ENCODE data around the gene FAM193A.
A peak's percentile ranks its signal among the peaks of the same experiment; 100 is the strongest.

FAM193A gene

GRCh38 chr4:2750719-2751605 is 214.5 kb downstream of the FAM193A start:
- H3K36me3 ChIP-seq (ENCODE audit: low read length) = no peaks in the 10 kb centered on the region
- no peak overlapping the region for H3K9ac ChIP-seq (ENCODE audit: low read length)
- peaks cover 37% of the 10 kb centered on the region; the same call in 1 of the 2 replicates for H3K79me2 ChIP-seq (ENCODE audit: insufficient read depth, low read length)
- no peaks in the 10 kb centered on the region for H3K9me3 ChIP-seq (ENCODE audit: insufficient read depth, low read length)
- no peak overlapping the region for H2AFZ ChIP-seq (ENCODE audit: low read depth, low read length, severe bottlenecking)
- TF ChIP-seq, protein P1, sequence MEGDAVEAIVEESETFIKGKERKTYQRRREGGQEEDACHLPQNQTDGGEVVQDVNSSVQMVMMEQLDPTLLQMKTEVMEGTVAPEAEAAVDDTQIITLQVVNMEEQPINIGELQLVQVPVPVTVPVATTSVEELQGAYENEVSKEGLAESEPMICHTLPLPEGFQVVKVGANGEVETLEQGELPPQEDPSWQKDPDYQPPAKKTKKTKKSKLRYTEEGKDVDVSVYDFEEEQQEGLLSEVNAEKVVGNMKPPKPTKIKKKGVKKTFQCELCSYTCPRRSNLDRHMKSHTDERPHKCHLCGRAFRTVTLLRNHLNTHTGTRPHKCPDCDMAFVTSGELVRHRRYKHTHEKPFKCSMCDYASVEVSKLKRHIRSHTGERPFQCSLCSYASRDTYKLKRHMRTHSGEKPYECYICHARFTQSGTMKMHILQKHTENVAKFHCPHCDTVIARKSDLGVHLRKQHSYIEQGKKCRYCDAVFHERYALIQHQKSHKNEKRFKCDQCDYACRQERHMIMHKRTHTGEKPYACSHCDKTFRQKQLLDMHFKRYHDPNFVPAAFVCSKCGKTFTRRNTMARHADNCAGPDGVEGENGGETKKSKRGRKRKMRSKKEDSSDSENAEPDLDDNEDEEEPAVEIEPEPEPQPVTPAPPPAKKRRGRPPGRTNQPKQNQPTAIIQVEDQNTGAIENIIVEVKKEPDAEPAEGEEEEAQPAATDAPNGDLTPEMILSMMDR (IDR thresholded peaks at IDR 0.05; ENCODE audit: insufficient read depth, low read length, poor library complexity, severe bottlenecking) = no peak
- TF ChIP-seq EZH2phosphoT487 (conservative IDR thresholded peaks at IDR 0.05; ENCODE audit: low read length) = no peak
- no peak overlapping the region for H3K4me3 ChIP-seq (ENCODE audit: insufficient read depth, low read length, poor library complexity, severe bottlenecking)
- H3K4me2 ChIP-seq (ENCODE audit: low read depth, low read length, poor library complexity, severe bottlenecking) = no peak overlapping the region
- no peaks in the 10 kb centered on the region for H4K20me1 ChIP-seq (ENCODE audit: low read depth, low read length)
- H3F3A ChIP-seq (ENCODE audit: insufficient read depth) = no peaks in the 10 kb centered on the region
- no peak overlapping the region for H3K27ac ChIP-seq (ENCODE audit: low read depth, low read length)
- no peaks in the 10 kb centered on the region for H3K27me3 ChIP-seq (ENCODE audit: low read length)
- no peaks in the 10 kb centered on the region for H3K9me2 ChIP-seq (replicated peaks; ENCODE audit: insufficient read depth, low read length)

DNA sequence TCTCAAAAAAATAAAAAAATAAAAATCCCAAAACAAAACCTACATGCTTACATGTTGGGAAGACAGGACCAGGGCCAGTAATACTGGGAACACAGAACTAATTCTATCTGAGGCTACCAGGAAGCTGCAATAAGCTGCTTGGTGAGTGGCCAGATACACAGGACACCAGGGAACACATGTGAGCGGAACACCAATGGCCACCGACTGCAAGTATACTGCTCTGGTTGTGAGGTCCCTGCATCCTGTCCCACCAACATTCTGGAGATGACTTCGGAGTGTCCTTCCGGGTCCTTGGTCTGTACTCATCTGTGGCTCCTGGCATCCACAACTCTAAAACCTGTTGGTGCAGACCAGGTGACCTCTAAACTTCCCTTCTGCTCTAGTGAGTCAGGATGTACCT is 217.0 kb downstream of the FAM193A start:
- Histone ChIP-seq H3K79me2 (ENCODE audit: insufficient read depth, low read length) (peaks cover 37% of the 10 kb centered on the region; the same call in 1 of the 2 replicates), H3K4me3 (ENCODE audit: insufficient read depth, low read length, poor library complexity, severe bottlenecking) (no peak overlapping the region), H3K27me3 (ENCODE audit: low read length) (no peaks in the 10 kb centered on the region), H3K9me2 (replicated peaks; ENCODE audit: insufficient read depth, low read length) (no peaks in the 10 kb centered on the region), H4K20me1 (ENCODE audit: low read depth, low read length) (no peaks in the 10 kb centered on the region), H3K4me2 (ENCODE audit: low read depth, low read length, poor library complexity, severe bottlenecking) (no peak overlapping the region), H3F3A (ENCODE audit: insufficient read depth) (peaks cover 4% of the 10 kb centered on the region), H3K9me3 (ENCODE audit: insufficient read depth, low read length) (no peaks in the 10 kb centered on the region), H2AFZ (ENCODE audit: low read depth, low read length, severe bottlenecking) (no peak overlapping the region), H3K36me3 (ENCODE audit: low read length) (no peaks in the 10 kb centered on the region), H3K27ac (ENCODE audit: low read depth, low read length) (no peak overlapping the region), H3K9ac (ENCODE audit: low read length) (no peak overlapping the region)
- no peak for TF ChIP-seq EZH2phosphoT487 (conservative IDR thresholded peaks at IDR 0.05; ENCODE audit: low read length)
- TF ChIP-seq, protein P1 (IDR thresholded peaks at IDR 0.05; ENCODE audit: insufficient read depth, low read length, poor library complexity, severe bottlenecking) = no peak

DNA sequence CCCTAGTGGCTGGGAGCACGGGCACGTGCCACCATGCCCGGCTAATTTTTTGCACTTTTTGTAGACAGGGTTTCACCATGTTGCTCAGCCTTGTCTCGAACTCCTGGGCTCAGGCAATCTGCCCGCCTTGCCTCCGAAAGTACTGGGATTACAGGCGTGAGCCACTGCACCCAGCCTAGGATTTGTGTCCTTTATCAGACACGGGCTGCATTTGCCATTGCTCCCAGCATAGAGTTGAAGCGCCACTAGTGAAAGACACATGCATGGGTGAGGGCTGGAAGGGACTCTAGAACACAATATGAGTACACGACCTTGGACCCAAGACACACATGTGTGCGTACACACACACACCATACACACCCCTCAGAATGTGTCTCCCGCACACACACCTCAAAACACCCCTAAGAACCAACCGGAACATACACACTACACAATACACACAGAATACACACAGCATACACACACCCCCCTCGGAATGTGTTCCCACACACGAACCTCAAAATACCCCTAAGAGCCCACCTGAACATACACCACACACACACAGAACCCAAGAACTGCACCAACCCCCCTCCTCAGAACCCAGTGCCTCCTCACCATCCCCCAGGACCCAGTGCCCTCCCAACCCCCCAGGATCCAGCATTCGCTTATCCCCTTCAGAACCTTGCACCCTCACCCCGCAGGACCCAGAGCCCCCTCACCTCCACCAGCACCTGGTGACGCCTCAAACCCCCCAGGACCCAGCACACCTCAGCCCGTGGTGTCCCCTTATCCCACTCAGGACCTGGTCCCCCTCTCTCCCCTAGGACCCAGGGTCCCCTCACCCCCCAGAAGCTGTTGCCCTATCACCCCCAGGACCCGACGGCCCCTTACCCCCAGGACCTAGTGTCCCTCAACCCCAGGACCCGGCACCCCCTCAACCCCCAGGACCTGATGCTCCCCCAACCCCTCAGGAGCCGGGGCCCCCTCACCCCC is 218.7 kb downstream of the FAM193A start:
- peak overlapping the region; percentile 86 for H3K4me2 ChIP-seq (ENCODE audit: low read depth, low read length, poor library complexity, severe bottlenecking)
- H3K4me3 ChIP-seq (ENCODE audit: insufficient read depth, low read length, poor library complexity, severe bottlenecking) = peak overlapping the region; percentile 78
- TF ChIP-seq, protein P1 (IDR thresholded peaks at IDR 0.05; ENCODE audit: insufficient read depth, low read length, poor library complexity, severe bottlenecking) = no peak
- no peak for TF ChIP-seq EZH2phosphoT487 (conservative IDR thresholded peaks at IDR 0.05; ENCODE audit: low read length)
- no peaks in the 10 kb centered on the region for H3K36me3 ChIP-seq (ENCODE audit: low read length)
- peaks cover 4% of the 10 kb centered on the region for H3F3A ChIP-seq (ENCODE audit: insufficient read depth)
- peak overlapping the region; percentile 79 for H3K9ac ChIP-seq (ENCODE audit: low read length)
- H4K20me1 ChIP-seq (ENCODE audit: low read depth, low read length) = no peaks in the 10 kb centered on the region
- no peak overlapping the region for H3K27ac ChIP-seq (ENCODE audit: low read depth, low read length)
- peaks cover 26% of the 10 kb centered on the region; the same call in 1 of the 2 replicates for H3K79me2 ChIP-seq (ENCODE audit: insufficient read depth, low read length)
- no peaks in the 10 kb centered on the region for H3K9me2 ChIP-seq (replicated peaks; ENCODE audit: insufficient read depth, low read length)
- H3K9me3 ChIP-seq (ENCODE audit: insufficient read depth, low read length) = no peaks in the 10 kb centered on the region
- H3K27me3 ChIP-seq (ENCODE audit: low read length) = no peaks in the 10 kb centered on the region
- H2AFZ ChIP-seq (ENCODE audit: low read depth, low read length, severe bottlenecking) = peak overlapping the region; percentile 60

Measured in SU-DHL-6 (cell line).